ES-I3 (cell line): ENCODE data around the gene IL1R1.
"Not testable (repeated sequence)": the region's sequence is repeated elsewhere in the genome, so short reads cannot be mapped to it uniquely, and the experiment has no call there.

ENCODE experiments used
- H3K36me3 ChIP-seq: 2 replicates; pipeline ENCODE4 v1.6.1; 2013; ENCODE audit warnings: mild to moderate bottlenecking, low read length, control low read depth, moderate library complexity; ENCODE audit not compliant: insufficient read depth
- H3K4me1 ChIP-seq: 2 replicates; pipeline ENCODE4 v1.6.1; 2013; ENCODE audit warnings: mild to moderate bottlenecking, control low read depth, low read length; ENCODE audit not compliant: insufficient read depth
- H3K9ac ChIP-seq: 2 replicates; pipeline ENCODE4 v1.6.1; 2013; ENCODE audit warnings: low read depth, mild to moderate bottlenecking, low read length, moderate library complexity
- H3K9me3 ChIP-seq: 2 replicates; pipeline ENCODE4 v1.6.1; 2013; ENCODE audit warnings: mild to moderate bottlenecking, low read length, moderate library complexity; ENCODE audit not compliant: control insufficient read depth, insufficient read depth

Gene IL1R1

DNA sequence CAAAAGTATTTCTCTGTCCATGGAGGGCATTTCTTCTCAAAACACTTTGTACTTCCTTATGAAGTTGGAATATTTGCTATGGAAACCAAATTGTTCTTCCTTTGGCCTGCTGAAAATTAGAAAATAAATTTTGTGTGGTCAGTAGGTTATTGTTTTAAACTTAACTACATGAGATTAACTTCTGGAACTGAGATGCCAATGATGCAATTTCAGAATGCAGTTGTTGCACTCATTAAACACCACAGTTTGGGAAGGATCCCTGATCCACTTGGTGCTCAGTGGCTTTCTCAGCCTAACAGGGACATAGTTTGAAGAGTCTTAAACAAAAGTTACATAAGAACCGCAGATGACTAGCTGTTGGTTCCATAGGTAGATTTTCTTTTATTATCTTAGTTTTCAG is 23.3 kb upstream of the IL1R1 start:
- no peak overlapping the region for H3K9ac ChIP-seq
- H3K4me1 ChIP-seq = no peaks in the 10 kb centered on the region
- no peaks in the 10 kb centered on the region for H3K9me3 ChIP-seq
- no peaks in the 10 kb centered on the region for H3K36me3 ChIP-seq

DNA sequence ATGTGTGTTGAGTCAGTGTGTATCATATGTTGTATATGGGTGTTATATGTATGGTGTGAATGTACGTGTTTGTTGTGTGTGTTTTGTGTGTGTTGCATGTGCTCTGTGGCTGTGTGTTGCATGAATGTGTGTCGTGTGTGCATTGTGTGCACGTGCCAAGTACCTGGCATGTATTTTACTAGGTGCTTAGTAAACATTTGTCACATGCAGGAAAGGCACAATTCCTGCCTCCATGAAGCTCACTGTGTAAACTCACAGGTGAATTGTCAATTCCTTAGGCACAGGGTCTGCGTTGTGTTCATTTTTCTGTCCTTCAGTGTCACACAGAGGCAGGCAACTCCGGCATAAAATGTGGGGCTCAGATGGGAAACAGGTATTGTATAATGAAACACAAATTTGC is 22.3 kb upstream of the IL1R1 start:
- no peaks in the 10 kb centered on the region for H3K4me1 ChIP-seq
- no peaks in the 10 kb centered on the region for H3K9me3 ChIP-seq
- no peak overlapping the region for H3K9ac ChIP-seq
- H3K36me3 ChIP-seq = no peaks in the 10 kb centered on the region

DNA sequence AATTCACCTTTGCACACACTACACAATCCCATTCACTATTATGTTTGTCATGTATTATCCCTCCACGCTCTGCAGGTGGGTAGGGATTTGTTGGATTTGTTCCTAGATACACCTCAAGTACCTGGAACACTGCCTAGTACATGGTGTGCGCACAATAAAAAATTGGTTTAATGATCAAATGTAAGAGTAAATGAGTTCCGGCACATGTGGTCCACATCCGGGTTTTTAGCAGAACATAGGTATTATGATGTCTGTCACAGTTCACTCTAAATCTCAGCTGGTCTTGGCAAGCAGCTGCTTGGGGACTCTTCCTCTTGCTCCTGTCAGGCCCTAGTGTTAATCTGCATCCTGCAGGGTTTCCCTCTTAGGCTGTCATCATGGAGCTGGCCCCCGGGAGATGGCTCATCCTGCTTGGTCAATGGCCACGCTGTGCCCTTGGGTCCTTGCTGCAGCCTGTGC is 21.8 kb upstream of the IL1R1 start:
- no peaks in the 10 kb centered on the region for H3K4me1 ChIP-seq
- H3K9ac ChIP-seq = no peak overlapping the region
- no peaks in the 10 kb centered on the region for H3K9me3 ChIP-seq
- H3K36me3 ChIP-seq = no peaks in the 10 kb centered on the region

DNA sequence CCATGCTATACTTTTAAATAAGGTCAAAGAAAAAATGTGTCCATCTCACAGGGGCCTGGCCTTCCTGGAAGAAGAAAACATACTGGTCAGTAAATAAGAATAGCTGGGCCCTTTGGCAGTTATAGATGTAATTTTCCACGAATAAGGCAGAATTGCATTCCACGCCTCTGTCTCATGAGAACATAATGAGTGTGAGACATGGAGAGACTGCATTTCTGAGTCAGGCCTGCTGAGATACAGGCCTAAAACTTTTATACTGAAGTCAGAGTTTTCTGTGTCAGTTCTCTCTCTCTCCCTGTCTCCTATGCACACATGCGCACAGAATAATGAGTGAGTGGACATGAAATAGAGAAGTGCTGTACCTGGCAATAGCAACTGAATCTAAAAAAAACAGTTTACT is 20.4 kb upstream of the IL1R1 start:
- Histone ChIP-seq H3K4me1 (no peaks in the 10 kb centered on the region), H3K9me3 (no peaks in the 10 kb centered on the region), H3K9ac (no peak overlapping the region), H3K36me3 (no peaks in the 10 kb centered on the region)

DNA sequence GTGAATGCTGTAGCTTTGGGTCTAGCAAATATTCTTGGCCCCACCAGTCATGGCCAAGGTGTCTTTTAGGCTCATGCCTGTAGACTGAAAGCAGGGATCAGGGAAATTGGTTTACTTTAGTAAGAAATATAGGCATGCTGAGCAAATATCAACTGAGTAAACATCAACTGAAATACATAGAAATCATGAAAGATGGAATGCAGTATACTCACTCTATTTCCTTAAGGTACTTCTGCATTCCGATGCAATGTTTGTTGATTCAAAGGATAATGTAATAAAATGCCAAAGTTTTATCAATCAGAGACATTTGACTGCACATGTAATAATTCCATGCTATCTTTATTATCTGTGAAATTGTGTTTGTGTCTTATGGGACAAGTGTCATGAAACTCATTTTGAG is 19.6 kb upstream of the IL1R1 start:
- Histone ChIP-seq H3K9me3 (no peaks in the 10 kb centered on the region), H3K4me1 (no peaks in the 10 kb centered on the region), H3K36me3 (no peaks in the 10 kb centered on the region), H3K9ac (no peak overlapping the region)

DNA sequence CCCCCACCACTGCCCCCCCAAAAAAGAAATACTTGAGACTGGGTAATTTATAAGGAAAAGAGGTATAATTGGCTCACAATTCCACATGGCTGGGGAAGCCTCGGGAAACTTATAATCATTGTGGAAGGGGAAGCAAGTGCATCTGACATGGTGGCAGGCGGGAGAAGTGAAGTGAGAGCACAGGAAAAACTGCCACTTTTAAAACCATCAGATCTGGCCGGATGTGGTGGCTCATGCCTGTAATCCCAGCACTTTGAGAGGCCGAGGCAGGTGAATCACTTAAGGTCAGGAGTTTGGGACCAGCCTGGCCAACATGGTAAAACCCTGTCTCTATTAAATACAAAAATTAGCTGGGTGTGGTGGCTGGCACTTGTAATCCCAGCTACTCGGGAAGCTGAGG is 18.1 kb upstream of the IL1R1 start:
- not testable (repeated sequence) for H3K4me1 ChIP-seq, H3K9me3 ChIP-seq, H3K36me3 ChIP-seq, H3K9ac ChIP-seq

DNA sequence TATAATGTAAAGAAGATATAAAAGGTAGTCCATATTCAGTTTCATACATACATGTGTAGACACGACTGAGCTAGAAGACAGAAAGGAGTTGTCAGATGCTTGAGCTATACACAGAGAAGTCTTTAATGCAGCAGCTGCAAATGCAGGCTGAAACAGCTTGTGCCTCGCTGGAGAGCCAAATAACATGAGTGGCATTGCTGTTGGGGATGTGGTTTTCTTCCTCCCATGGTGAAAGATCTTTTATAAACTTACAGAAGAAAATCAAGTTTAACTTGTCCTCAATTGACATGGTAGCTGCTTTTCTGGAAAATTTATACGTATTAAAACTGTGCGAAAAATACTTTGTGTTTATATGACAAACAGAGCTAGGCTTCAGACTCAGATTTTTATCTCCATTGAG is 16.4 kb upstream of the IL1R1 start:
- Histone ChIP-seq H3K9me3 (no peaks in the 10 kb centered on the region), H3K9ac (no peak overlapping the region), H3K36me3 (no peaks in the 10 kb centered on the region), H3K4me1 (no peaks in the 10 kb centered on the region)

DNA sequence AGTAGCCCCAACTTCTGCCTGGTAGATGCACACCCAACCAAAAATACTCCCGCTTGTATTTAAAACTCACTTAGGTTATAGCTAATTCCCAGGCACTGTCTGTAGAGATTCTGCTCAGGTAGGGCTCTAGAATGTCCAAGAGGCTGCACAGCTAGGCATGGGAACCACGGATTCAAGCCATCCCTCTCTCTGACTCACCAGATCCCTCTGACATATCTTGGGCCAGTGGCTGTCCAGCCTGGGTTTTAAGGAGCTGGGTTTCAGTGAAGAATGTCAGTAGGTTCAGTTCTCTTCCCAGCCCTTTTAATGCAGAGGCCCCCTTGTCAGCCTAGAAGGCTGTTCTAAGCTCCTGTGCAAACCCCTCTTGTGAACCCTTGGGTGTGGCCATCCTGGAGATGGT is 15.9 kb upstream of the IL1R1 start:
- no peaks in the 10 kb centered on the region for H3K4me1 ChIP-seq
- no peak overlapping the region for H3K9ac ChIP-seq
- no peaks in the 10 kb centered on the region for H3K36me3 ChIP-seq
- no peaks in the 10 kb centered on the region for H3K9me3 ChIP-seq

DNA sequence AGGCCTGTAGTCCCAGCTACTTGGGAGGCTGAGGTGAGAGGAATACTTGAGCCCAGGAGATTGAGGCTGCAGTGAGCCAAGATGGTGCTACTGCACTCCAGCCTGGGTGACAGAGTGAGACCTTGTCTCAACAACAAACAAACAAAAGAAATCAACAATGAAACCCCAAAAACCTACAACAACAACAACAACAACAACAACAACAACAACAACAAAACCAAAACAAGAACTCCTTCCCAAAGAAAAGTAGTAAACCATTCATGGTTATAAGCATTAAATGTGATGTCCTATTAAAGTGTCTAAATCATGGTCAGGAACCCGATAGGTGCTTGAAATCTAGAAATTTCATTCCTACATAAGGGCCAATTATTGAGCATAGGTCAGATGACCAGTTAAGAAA is 13.5 kb upstream of the IL1R1 start:
- H3K9ac ChIP-seq = no peak overlapping the region
- H3K9me3 ChIP-seq = no peaks in the 10 kb centered on the region
- no peaks in the 10 kb centered on the region for H3K4me1 ChIP-seq
- H3K36me3 ChIP-seq = no peaks in the 10 kb centered on the region

DNA sequence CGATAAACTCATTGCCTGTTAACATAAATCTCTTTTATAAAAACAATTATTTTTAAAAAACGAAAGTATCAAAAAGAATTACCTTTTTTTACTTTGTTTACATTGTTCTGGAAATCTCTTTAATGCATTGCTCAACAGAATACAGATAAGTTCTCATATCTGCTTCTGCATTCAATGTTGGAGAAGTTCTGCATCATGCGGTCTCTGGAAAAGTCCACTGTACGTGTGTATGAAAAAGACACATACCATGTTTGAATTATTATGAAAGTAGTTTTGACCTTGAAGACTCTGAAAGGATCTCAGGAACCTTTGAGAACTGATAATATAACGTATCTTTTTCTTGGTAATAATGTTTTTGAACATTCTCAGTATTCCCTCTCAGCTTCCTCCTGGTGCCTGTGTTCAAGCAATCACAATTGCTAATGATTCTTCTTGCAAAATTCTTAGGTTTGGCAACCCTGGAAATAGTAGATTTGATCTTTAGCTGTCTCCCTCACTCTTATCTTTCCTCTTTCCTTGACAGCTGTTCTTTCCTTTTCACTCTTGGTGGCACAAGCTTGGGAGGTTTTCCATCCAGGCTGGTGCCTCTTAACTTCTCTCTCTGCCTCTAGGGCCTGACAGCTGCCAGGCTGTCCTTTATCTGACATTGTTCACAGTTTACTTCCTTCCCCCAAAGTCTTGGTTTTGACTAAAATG is 12.4 kb upstream of the IL1R1 start:
- no peaks in the 10 kb centered on the region for H3K36me3 ChIP-seq
- H3K9ac ChIP-seq = no peak overlapping the region
- no peaks in the 10 kb centered on the region for H3K9me3 ChIP-seq
- H3K4me1 ChIP-seq = no peaks in the 10 kb centered on the region

DNA sequence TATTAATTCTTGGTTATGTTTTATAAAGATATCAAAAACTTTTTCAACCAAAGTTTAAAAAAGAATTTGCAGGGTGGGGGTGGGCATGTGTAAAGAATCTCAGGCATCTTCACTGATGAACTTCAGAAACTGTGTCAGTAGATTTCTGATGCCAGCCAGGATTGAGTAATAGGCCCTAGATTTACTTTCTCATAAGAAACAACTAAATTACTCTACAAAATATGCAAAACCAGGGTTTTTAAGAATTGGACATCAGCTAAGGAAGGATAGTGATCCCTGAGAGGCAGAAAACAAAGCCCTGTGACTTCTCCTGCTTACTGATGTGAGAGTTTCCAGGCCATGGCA is 11.9 kb upstream of the IL1R1 start:
- Histone ChIP-seq H3K36me3 (no peaks in the 10 kb centered on the region), H3K4me1 (no peaks in the 10 kb centered on the region), H3K9ac (no peak overlapping the region), H3K9me3 (no peaks in the 10 kb centered on the region)

DNA sequence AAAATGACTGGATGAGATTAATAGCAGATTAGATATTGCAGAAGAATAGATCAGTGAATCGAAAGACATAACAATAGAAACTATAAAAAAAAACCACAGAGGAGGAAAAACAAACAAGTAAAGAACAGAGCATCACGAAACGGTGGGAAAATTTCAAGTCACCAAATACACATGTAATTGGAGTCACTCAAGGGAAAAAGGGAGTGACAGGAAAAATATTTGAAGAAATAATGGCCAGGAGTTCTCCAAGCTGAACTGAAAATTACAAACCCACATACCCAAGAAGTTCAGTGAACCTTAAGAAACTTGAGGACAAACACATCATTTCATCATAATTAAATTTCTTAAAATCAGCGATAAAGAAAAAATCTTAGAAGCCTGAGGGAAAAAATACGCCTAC is 11.0 kb upstream of the IL1R1 start:
- H3K36me3 ChIP-seq = no peaks in the 10 kb centered on the region
- no peak overlapping the region for H3K9ac ChIP-seq
- H3K9me3 ChIP-seq = no peaks in the 10 kb centered on the region
- no peaks in the 10 kb centered on the region for H3K4me1 ChIP-seq

DNA sequence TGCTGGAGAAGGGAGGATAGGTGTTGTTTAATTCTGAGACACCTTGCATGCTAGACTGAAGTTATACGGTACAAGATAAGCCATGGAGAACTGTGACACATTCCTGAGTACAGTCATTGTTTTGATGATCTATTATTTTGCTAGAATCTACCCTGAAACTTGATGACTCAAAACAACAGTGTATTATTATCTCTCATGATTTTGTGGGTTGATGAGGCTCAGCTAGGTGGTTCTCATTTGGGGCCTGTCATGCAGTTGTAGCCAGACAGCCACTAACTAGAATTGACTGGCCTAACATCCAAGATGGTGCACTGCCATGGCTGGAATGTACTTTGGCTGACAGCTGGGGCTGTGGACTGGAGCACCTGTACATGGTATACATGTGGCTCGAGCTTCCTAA is 5.4 kb upstream of the IL1R1 start:
- Histone ChIP-seq H3K9ac (no peak overlapping the region), H3K4me1 (no peaks in the 10 kb centered on the region), H3K36me3 (no peaks in the 10 kb centered on the region), H3K9me3 (no peaks in the 10 kb centered on the region)

DNA sequence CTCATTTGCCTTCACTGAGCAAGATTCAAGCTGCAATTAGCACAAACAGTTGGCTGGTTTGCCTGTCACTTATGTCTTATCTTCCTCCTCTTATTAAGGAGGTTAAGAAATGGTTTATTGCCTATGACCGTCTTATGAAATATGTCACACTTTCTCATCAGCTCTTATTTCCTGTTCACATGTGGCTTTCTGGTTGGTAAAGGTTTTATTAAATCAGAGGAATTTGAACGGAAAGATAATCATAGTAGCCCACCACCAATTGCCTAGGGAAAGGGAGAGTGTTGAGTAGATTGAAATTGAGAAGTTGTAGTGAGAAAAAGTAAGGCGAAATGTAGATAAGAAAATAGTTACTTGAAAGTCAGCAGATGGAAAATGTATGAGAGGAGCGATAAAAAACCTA is 4.2 kb upstream of the IL1R1 start:
- H3K4me1 ChIP-seq = no peaks in the 10 kb centered on the region
- H3K9ac ChIP-seq = no peak overlapping the region
- no peaks in the 10 kb centered on the region for H3K36me3 ChIP-seq
- H3K9me3 ChIP-seq = no peaks in the 10 kb centered on the region

DNA sequence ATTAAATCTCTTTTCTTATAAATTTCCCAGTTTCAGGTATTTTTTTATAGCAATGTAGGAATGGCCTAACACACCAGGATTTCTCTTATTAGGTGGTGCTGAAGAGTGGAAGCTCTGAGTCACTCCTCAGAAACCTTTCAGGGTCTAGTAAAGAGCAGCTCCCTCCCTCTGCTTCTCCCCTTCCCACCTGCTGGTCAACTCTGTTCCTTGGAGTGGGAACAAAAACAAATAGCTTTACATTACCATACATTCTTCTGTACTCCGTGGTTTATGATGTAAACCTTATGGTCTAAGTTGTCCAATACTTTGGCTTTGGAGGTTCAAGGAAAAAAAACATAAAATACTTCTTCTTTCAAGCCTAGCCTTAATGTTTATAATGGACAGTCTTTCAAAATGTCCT is 2.7 kb upstream of the IL1R1 start:
- Histone ChIP-seq H3K36me3 (no peaks in the 10 kb centered on the region), H3K9ac (no peak overlapping the region), H3K4me1 (no peaks in the 10 kb centered on the region), H3K9me3 (no peaks in the 10 kb centered on the region)

DNA sequence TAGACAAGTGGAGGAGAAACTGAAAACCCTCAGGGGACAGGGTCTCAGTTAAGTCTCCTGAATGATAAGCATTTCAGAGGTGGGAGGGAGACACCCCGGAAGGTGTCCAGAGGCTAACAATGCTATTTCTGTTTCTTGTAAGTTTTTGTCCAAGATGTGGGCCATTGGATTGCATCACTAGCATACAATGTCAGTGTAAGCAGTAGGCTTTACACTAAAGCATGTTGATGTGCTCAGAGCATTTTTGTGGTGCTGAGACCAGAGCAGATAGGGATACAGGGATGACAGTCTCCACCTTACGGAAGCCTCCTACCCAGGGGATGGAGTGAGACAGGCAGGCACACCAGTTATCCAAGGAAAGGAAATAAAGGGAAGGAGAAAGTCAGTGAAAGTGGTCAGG is 2.2 kb upstream of the IL1R1 start:
- no peaks in the 10 kb centered on the region for H3K36me3 ChIP-seq
- H3K9ac ChIP-seq = no peak overlapping the region
- H3K9me3 ChIP-seq = no peaks in the 10 kb centered on the region
- H3K4me1 ChIP-seq = no peaks in the 10 kb centered on the region
